Right kidney (tissue), 1 donor: ENCODE results near the gene NTM.

Source experiments
- DNase-seq: peaks from one replicate; pipeline ENCODE4 v3.0.0-alpha.2; 2016

Gene NTM

DNA sequence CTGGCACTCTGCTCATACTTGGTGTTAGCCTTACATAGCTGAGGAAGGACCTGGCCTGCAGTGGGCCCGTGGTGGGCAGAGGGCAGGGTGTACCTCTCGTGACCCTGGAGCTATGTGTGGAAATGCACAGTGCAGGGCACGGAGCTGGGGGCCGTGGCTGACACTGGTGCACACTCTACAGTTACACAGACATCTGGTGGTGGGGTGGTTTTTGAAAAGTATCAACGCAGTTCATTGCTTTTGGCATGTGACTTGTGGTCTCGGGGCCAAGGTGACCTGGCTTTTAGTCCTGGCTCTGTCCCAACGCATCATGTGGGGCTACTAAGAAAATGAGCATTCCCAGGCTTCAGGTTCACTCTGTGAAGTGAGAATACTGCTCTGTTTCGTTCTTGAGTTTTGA lies 553.6 kb downstream of the NTM start:
- peak; percentile 35 for DNase-seq

GRCh38 chr11:131924457-131925201 lies 554.2 kb downstream of the NTM start:
- no peak for DNase-seq

DNA sequence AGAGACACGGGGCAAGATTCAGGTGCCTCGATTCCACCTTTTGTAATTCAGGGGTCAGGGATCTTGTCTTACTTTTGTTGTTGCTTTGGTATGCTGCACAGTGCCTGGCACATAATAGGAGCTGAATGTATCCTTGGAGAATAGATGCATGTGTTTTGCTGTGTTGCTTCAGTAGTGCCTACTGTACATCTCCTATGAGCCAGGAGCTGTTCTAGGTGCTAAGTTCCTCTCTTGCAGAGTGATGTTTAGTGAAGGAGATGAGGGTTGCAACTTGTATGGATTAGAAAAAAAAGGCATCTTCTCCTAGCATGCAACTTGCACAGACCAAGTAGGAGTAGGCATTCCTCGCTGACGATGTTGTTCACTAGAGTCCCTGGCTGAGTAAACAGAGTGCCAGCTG lies 555.4 kb downstream of the NTM start:
- no peak for DNase-seq

DNA sequence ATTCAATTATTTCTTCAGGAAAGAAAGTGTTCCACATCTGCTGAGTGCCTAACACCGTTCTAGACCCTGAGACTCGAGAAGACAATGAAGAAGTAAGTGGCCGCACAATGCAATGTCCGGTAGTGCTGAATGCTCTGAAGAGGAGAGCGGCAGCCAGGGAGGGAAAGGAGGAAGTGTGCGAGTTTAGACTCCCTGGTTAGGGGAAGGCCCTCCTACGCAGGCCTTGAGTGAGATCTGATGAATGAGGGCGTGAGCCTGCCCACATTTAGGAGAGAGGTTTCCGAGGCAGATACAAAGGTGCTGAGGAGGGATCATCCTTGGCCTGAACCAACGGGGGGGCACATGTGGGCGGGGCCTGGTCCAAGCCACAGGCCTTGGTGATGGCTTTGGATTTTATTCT lies 558.6 kb downstream of the NTM start:
- DNase-seq, result peak; percentile 41

- DNase-seq, result no peak
These were observed 562.3 kb downstream of the NTM start for GRCh38 chr11:131932584-131933325.

GRCh38 chr11:131934006-131934405 lies 563.6 kb downstream of the NTM start:
- DNase-seq, result no peak

DNA sequence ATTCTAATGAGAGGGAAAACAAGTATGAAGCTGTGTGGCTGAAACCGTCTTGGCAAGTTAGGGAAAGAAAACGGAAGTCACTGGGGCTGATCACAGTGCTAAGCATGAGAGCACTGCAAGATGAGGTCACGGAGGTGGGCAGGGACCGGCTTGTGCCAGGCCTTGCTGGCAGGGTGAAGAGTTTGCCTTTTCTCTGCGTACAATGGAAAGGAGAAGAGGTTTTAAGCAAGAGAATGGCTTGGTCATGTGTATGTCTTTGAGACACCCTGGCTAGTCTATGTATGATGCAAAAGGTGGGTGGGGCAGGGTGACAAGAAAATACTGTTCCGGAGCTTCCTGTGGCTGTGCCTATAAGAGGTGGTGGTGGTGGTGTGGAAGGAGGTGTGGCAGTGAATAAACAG lies 567.9 kb downstream of the NTM start:
- no peak for DNase-seq

DNA sequence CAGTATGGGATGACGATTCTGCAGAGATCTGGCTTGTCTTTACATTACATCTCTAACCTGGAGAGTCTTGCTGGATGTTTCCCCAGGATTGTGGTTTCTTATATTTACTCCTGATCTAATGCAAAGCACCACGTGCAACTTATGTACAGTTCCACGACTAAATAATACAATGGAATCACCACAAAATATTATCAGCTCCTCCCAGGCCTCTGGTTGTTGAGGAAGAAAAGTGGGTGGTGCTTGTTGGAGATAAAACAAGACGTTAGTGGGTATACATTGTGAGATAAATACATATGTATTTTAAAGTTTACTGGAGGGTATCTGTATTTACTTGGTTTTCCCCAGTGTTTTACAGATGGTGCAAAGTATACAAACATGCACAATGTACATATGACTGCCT lies 569.7 kb downstream of the NTM start:
- DNase-seq, result no peak

GRCh38 chr11:131942878-131943277 lies 572.5 kb downstream of the NTM start:
- no peak for DNase-seq

- DNase-seq, result no peak
These were observed 572.9 kb downstream of the NTM start for GRCh38 chr11:131943295-131943694.

DNA sequence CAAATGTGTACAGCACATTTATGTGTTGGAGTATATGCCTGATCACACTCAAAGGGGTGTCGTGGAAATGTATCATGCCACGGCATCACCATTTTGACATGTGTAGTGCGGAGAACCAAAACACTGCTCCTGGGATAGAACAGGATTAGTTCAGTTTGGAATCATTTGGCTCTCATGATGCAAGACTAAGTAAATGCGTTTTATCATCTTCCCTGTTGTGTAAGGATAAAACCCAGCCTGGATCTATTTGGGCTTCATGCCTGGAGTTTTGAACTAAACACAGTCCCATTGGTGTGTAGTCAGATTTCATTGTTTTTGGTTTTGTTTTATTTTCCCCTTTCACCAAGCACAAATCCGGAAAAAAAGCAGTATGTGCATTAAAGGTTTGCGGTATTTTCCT lies 574.3 kb downstream of the NTM start:
- no peak for DNase-seq

GRCh38 chr11:131945706-131946105 lies 575.3 kb downstream of the NTM start:
- no peak for DNase-seq

DNA sequence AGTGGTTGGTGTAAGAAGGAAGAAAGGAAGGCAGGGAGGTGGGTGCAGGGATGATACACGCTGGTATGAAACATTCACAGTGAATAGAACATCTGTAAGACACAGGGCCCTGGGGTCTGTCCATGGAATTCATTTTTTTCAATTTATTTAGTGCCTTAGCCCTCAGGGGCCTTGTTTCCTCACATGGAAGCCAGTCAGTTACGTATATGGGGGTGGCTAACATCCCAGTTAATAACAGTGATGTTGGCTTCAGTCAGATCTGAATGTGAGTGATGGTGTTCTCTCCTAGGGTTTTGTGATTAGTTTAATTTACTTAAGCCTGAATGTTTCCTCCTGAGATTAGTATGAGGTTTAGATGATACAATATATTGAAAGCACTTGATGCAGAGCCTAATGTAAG lies 577.1 kb downstream of the NTM start:
- no peak for DNase-seq

DNA sequence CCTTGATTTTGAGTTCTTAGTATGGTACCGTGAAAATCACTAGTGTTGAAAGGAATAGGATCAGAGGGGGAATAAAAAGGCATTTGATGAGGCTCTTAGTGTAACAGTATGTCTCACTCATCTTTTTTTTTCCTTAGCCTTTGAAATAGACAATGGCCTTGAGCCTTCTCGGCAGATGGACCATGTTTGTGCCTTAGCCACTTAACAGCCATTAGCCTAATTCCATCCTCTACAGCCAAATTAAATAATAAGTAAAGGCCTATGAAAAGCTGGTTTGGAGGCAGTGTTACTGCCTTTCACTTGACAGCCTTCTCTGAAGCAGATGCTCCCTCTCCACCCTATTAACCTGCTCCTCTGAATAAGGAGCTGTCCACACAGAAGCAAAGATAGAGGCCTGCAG lies 580.7 kb downstream of the NTM start:
- no peak for DNase-seq

- DNase-seq, result no peak
These were observed 583.7 kb downstream of the NTM start for GRCh38 chr11:131954146-131954545.

DNA sequence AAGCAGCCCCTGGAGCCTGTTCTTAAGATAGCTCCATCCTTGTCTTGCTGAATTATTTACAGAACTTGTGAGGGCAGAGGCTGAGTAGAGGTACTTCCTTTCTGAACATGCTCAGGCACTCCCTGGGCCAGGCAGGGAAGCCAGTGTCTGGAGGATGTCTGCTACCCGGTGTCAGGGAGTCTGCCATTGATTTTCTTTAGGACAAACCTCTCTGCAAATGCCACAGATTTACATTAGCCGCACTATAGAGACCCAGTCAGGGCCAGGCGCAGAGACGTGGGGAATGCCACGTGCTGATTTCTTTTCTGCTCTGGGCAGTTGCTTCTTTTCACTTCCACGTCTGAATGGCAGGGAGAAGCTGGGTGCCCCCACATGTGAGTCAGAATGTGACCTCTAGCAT lies 585.5 kb downstream of the NTM start:
- no peak for DNase-seq

GRCh38 chr11:131957201-131957600 lies 586.8 kb downstream of the NTM start:
- DNase-seq, result no peak

DNA sequence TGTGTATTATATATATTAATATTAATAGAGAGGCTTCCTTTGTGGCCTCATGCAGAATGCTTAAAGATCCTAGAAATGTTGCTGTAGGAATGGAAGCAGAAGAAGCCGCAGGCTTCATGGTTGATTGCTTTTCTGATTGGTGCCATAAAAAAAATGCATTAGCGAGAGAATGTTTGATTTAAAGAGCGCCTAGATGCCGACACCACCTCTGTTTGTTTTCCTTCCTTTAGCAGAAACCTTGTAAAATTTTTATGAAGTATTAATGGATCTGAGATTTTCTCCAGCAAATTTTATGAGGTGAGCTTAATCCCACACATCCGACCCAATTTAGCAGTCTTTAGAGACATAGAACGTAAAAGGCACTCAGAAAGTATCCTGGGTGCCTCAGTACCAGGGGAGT lies 587.5 kb downstream of the NTM start:
- no peak for DNase-seq

DNA sequence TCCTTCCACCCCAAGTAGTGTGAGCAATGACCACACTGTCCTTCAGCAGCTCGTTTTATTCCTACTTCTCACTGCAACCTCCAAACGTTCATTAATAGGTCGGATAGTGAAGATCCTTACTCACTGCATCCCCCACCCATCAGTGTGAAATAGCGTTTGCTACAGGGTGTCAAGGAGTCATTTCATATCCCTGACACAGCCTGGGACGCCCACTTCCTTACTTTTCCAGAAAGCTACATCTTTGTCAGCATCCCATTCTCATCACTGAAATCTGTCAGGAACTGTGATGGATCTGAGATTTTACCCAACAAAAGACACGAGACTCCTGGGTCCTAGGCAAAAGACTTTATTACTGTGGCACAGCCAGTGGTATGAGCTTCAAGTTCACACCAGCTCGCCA lies 592.4 kb downstream of the NTM start:
- DNase-seq, result no peak

DNA sequence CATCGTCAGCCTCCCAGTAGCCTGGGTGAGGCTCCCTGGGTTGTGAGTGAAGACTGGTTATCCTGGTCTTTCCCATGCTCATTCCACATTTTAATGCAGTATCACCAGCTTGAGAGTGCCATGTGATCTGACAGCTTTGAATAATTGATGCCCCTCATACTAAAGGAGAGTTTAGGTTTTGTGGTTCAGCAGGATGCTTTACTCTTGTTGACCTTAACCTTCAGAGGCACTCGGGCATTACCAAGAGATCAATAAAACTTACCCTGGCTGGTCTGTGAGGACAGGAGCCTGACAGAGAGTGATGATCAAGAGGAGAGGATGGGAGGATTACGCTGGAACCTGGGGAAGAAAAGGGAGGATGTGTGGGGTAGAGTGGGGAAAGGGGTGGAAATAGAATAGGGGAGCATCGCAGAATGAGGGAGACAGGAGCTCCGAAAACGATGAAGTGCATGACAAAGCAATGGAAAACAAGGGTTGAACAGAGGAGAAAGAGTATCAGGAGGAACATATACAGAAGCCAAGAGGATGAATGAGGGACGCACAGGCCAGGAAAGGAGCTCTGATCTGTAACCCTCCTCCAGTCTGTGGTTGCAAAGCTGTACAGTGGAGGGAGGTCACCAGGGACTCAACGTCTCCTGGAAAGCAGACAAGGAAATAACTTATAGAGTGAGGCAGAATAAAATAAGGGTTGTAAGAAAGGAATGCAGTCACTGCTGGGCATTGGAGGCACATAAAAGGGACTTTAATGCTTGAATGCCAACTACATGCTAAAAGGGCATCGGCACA lies 594.5 kb downstream of the NTM start:
- no peak for DNase-seq

DNA sequence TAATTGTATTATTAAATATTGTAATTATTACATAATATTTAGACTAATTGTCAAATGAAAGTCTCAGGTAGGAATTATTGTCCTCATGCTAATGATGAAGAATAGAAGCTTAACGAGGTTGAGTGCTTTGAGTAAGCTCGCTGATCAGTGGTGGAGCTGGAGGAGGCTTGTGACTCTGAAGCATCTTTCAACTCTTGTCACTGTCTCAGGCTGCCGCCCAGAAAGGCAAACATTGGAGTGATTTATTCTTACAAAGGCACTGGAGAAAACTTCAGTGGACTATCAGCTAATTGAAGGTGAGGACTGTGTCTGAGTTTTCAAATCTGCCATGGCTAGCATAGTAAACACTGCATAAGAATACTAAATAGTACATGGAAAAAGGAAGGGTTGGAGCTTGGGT lies 595.1 kb downstream of the NTM start:
- no peak for DNase-seq

DNA sequence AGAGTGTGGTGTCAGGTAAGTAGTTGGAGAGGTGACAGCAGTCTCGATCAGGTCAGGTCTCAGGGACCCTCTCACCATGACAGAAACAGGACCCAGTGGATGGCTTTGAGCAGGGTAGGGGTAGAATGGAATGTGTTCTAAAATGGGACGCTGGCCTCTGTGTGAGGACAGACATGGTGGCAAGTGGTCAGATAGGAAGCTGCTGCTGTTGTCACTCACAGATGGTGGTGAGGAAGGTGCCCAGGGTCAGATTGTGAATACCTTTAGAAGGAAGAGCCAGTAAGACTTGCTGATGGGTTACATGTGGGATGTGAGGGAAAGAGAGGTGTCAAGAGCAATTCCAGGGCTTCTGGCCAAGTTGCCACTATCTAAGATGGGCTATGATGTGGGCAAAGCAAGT lies 596.3 kb downstream of the NTM start:
- DNase-seq, result no peak

- no peak for DNase-seq
These were observed 598.8 kb downstream of the NTM start for GRCh38 chr11:131969261-131969660.
